Subcutaneous adipose tissue (tissue), 4 donors: ENCODE data around the gene RAB40C. TPM values are rescaled to one million over a fixed set of nuclear protein-coding genes. Genes with fewer than 3 reads are reported as not detected.

ENCODE experiments used
- total RNA-seq, 4 donors: library from RNA; depleted of rRNA; stranded (reverse); fragments of >200 nt; gene quantifications; one replicate each; pipeline ENCODE4 v1.1.0, GENCODE V29; 2016
- TF ChIP-seq, protein P1 (sequence below): fragments of 450-650 bp; IDR thresholded peaks from one replicate; pipeline ENCODE4 v1.5.1; 2016; ENCODE audit warnings: low read depth, mild to moderate bottlenecking, control low read depth, antibody characterized with exemption, moderate library complexity

The RAB40C gene
- total RNA-seq, 4 donors from 2014 or later: 7.7 to 32.2 (median 12.3) TPM

DNA sequence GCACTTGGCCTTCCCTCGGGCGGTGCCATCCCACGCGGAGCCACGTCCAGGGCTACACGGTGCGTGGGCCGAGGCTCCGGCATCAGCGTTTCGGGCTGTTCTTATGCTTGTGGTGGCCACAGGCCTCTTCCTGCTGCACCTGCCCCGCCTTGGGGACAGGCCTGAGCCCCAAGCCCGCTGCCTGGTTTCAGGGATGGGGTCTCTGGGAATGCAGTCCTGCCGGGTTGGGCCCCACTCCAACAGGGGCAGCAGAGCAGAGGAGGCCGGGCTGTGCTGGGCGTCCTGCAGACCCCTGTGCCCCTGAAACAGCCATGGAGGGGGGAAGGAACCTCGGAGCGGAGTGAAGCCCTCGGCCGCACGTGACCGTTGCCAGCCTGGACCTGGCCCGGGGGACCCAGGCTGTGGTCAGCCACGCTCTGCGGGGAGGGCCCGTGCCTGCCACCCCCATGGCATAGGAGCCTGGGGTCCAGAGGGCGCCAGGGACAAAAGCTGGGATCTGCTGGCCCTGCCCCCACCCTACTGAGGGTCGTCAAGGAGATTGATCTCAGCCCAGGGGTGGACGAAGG is 40.5 kb downstream of the RAB40C start:
- TF ChIP-seq, protein P1, sequence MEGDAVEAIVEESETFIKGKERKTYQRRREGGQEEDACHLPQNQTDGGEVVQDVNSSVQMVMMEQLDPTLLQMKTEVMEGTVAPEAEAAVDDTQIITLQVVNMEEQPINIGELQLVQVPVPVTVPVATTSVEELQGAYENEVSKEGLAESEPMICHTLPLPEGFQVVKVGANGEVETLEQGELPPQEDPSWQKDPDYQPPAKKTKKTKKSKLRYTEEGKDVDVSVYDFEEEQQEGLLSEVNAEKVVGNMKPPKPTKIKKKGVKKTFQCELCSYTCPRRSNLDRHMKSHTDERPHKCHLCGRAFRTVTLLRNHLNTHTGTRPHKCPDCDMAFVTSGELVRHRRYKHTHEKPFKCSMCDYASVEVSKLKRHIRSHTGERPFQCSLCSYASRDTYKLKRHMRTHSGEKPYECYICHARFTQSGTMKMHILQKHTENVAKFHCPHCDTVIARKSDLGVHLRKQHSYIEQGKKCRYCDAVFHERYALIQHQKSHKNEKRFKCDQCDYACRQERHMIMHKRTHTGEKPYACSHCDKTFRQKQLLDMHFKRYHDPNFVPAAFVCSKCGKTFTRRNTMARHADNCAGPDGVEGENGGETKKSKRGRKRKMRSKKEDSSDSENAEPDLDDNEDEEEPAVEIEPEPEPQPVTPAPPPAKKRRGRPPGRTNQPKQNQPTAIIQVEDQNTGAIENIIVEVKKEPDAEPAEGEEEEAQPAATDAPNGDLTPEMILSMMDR: no peak

- TF ChIP-seq, protein P1: no peak
Observed at GRCh38 chr16:630815-631405, 41.0 kb downstream of the RAB40C start, which contains the start of gene WFIKKN1. WFIKKN1 (plus strand) TSS chr16:630985; CDS start chr16:631254, 269 bp downstream.

- TF ChIP-seq, protein P1: no peak
Observed at GRCh38 chr16:631808-632358, 42.0 kb downstream of the RAB40C start.

- TF ChIP-seq, protein P1: no peak
Observed at GRCh38 chr16:632486-633335, 42.8 kb downstream of the RAB40C start.

GRCh38 chr16:633336-634050 is 43.6 kb downstream of the RAB40C start:
- TF ChIP-seq, protein P1: no peak

GRCh38 chr16:634051-634670 is 44.3 kb downstream of the RAB40C start:
- TF ChIP-seq, protein P1: no peak
